ENCODE results near the gene KRT7.

Gene KRT7

DNA sequence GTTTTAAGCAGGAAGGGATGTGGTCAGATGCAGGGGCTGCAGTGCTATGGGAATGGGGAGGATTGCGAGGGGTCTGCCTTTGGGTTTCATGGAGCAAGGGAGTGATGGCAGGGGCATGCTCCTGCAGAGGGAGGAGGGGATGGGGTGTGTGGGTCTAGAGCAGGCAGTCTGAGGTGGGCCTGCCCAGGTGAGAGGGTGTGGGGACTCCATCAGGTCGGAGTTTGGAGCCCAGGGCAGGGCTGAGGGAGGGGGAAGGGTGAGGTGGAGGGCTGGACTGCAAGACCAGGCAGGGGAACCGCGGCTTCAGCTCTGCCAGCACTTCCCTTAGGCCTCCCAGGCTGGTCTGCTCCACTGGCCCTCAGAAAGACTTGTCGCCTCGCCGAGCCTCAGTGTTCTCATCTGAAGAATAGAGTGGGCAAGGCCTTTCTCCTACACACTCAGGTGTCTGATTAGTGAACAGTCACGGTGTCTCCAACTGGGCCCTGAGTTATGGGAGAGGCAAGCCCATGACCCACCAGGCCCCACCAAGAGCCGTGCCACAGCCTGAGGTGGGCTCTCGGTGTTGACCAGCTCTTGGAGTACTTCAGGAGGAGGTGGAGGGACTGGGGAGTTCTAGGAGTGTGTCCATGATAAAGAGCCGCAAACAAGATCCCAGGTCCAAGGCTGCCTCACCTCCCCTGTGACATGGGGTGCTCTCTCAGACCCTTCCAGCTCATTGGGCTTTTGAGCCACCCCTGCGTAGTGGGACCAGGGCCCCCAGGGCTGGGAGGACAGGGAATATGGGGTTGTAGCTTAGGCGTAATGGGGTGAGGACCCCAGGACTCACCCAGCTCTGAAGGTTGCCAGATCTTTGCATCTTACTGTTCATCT lies 21.1 kb upstream of the KRT7 start:
- no peak for DNase-seq (ENCODE audit: low read depth in 4 of 4, low spot score in 1 of 4)

DNA sequence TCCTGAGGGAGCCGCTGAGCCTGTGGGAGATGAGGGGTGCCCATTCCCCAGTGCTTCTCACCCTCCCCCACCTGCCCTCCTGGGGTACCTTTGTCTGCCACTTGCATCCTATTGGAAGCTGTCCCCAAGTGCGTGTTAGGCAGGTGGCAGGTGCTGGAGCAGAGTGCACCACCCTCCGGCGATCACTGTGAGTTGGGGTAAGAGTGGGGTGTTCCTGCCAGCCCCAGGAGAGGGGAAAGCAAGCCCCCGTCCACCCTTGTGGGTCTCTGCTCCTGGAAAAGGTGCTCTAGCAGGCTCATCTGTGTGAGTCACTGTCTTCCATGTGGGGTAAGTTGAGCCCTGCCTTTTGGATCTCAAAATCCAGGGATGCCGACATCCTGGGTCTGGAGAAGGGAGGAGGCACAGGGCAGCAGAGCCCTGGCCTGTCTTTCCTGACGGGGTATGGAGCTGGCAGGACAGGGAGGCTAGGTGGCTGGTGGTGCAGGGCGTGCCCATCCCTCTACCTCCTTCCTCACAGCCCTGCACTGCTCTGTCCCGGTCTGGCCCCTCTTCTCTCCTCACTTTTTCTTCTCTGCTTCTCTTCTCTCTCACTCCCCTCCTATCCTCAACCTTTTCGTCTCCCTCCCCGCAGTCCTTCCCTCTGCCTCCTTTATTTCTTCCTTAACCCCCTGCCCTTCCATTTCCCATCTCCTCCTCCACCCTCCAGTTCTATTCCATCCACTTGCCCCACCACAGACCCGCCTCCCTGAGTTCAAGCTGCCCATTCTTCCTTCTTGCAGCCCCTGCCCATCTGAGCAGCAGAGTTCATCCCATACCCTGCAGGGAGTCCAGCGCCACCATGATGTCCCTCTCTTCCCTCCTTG lies 20.1 kb upstream of the KRT7 start:
- DNase-seq (ENCODE audit: low read depth in 4 of 4, low spot score in 1 of 4), result no peak

DNA sequence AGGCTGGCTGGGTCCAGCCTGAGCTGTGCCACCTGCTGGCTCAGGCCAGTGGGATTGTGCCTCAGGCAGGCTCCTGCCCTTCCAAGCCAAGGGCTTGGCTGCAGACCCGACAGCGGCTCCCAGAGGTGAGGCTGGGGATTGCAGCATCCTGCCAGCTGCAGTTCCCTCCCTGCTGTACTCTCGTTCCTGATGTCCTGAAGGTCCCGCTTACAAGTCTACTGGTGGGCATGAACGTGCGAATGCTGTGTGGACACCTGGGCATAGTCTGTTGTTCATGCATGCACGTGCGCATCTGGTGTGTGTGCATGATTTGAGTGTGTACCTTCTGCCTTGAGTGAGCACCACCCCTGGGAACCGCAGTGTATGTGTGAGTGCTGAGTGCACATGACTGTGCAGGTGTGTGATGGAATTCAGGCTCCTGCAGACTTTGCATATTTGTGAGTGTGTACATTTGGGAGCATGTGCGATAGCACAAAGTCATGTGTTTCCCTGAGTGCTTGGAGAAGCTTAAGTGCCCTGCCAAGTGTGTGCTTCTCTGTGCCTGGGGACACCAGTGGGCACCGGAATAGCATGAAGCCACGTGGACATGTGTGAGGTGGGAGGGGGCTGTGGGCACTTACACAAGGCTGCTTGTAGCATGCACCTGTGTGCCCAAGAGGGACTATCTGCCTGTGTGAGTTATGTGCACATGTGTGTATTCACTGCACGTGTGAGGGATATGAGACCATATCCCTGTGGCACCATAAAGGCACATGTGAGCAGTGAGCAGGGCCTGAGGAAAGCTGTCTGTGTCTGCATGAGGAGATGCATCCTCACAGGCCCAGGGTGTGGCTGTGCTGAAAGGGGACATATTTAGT lies 19.3 kb upstream of the KRT7 start:
- DNase-seq (ENCODE audit: low read depth in 4 of 4, low spot score in 1 of 4), result peak in 3 of 4 experiments; percentile 18 to 32 (median 31)

DNA sequence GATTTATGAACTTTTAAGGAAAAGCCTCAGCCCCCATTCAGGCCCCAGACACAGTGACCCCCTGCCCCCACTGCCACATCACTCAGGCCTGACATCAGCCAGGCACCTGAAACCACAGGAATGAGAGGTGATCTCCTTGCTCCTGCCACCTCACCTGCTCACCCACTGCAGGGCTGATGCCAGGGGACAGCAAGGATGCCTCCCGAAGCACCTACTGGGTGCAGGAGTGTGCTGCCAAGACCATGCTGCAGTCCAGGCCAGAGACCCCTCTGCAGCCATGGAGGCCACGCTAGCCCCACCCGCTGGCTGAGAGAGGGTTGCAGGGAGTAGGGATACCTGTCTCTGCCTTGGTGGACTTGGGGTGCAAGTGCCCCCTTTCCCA lies 18.6 kb upstream of the KRT7 start:
- DNase-seq (ENCODE audit: low read depth in 4 of 4, low spot score in 1 of 4), result no peak

DNA sequence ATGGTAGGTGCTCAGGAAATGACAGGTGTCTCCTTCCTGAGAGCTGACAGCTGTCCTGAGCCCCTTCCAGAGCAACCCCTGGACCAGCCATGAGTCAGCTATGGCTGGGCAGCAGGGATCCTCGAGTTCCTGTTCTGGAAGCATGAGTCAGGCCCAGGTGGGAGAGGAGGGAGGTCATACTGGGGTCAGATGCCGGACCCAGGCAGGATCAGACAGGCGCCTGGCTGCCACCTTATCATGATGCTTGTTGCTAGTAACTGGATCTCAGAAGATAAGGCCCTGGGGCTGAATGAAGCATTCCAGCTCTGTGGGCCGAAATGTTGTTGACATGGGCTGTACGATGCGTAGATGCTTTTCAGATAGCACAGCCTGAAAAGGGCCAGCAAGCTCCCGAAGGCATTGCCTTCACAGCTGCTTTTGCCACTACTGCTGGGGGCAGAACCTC lies 17.4 kb upstream of the KRT7 start:
- no peak for DNase-seq (ENCODE audit: low read depth in 4 of 4, low spot score in 1 of 4)

DNA sequence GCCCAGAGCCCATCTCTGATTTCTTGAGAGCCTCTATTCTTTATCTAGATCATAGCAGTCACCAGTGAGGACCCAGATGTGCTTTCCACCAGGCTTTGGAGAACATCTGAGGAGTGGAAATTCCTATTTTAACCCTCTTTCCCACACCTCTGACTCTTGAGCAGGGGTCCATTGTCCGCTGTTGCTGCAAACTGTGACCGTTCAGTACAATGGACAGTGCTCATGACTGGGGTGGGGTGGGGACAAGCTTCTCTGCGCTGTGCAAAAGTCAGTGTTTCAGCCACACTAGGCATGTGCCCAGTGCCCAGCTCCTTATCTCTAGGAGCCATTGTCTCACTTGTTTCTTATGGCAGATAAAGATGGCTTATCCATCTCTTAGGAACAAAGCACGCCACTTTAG lies 16.9 kb upstream of the KRT7 start:
- DNase-seq (ENCODE audit: low read depth in 4 of 4, low spot score in 1 of 4), result no peak

DNA sequence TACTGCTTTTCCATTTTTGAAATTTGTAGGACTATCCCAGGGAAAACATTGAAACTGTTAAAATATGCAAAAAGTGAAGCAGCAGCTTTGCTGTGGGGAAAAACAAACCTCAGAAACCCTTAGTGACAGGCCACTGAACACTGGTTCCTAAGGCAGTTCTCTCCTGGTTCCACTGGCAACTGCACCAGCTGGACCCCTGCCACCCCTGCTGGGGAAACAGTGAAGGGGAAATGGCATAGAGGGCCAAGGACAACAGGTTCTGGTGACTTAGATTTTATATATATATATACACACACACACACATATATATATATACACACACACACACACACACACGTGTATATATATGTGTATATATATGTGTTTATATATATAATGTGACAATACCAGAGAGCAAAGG lies 16.2 kb upstream of the KRT7 start:
- no peak for DNase-seq (ENCODE audit: low read depth in 4 of 4, low spot score in 1 of 4)

DNA sequence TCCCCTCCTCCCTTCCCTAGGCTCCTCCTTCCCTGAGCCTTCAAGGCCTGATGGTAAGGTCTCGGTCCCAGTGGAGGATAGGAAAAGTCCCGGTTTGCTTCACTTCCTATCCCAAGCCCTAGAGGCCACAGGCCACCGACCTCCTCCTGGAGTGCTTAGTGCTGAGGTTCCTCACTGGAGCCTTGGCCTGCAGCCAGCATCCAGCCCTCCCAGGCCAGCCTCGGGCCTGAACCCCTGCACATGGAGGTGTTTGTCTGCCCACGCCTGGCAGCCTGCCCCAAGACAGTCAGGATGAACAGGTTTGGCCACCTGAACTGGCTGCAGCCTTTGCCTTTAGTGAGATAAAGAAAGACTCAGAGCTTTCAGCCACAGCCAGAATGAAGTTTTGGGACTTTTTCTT lies 15.8 kb upstream of the KRT7 start:
- no peak for DNase-seq (ENCODE audit: low read depth in 4 of 4, low spot score in 1 of 4)

DNA sequence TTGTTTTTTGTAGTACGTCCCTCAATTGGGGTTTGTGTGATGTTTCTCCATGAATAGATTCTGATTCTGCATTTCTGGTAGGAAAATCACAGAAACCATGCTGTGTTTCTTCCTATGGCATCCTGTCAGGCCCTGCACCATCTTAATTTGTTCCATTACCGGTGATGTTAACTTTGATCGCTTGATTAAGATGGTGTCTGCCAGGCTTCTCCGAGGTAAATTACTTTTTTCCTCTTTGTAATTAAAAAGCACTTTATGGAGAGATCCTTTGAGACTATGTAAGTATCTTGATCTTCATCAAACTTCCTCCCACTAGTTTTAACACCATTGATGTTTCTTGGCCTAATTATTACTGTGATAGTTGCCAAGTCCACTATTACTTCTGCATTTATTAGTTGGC lies 15.0 kb upstream of the KRT7 start:
- no peak for DNase-seq (ENCODE audit: low read depth in 4 of 4, low spot score in 1 of 4)

DNA sequence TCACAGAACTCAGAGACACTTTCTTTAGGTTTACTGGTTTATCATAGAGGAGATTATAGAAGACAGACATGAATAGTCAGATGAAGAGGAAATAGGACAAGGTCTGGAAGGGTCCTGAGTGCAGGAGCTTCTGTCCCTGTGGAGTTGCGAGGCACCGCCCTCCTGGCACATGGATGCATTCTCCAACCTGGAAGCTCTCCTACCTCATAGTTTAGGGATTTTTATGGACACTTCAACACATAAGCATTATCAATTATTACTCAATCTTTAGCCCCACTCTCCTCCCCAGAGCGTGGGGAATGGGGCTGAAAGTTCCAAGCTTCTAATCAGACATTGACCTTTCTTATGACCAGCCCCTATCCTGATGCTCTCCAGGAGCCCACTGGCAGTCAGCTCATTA lies 12.6 kb upstream of the KRT7 start:
- DNase-seq (ENCODE audit: low read depth in 4 of 4, low spot score in 1 of 4), result no peak

DNA sequence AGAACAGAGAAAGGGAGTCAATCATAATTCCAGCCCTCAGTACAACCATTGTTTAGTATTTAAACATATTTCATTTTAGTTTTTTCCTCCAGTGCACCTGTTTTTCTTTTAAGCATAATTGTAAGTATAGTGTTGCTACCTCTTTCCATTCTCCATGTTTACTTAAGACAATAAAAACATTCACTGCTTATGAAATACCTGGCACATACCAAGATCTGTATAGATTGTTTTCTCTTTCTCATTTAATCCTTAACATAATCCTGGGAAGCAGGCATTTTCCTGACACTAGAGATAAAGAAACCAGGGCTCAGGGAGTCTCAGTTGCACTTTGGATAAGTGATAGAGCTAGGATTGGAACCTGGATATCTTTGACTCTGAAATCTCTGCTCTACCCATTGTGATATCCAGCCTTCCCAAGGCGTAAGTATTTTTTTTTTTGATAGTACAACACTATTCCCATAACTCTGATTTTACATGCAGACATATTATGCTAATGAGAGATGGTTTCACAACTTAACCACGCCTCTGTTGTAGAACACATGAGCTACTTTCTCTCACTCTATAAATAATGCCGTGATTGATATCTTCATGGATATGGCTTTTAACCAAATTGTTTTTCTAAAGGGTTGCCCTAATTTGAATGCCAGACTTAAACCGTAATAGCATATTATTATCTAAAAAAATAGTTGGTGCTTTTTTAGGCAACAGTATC lies 11.8 kb upstream of the KRT7 start:
- DNase-seq (ENCODE audit: low read depth in 4 of 4, low spot score in 1 of 4), result no peak

DNA sequence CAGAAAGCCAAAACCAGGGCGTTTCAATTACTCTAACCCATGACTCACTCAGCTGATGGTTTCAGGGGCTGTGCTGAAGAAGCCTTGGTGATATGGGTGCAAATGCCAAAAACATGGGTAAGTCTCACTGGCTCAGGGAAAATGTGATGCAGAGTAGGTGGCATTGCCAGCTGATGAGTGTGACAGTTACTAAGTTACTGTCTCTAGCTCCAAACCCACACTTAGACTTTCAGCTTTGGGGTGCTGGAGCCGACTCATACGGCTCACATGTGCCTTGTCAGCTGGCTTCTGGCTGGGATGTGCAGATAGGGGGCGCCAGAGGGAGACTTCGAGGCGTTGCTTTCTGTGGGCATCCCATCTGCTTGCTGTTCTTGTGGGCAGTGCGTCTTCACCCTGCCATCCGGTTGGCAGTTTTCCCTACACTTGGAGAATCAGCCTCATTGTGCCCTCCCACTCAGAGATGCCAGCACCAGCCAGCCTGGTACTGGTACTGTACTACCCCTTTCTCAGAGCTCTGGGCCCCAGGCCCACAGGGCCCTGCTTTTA lies 11.1 kb upstream of the KRT7 start:
- peak; percentile 38 to 76 (median 59) for DNase-seq (ENCODE audit: low read depth in 4 of 4, low spot score in 1 of 4)

DNA sequence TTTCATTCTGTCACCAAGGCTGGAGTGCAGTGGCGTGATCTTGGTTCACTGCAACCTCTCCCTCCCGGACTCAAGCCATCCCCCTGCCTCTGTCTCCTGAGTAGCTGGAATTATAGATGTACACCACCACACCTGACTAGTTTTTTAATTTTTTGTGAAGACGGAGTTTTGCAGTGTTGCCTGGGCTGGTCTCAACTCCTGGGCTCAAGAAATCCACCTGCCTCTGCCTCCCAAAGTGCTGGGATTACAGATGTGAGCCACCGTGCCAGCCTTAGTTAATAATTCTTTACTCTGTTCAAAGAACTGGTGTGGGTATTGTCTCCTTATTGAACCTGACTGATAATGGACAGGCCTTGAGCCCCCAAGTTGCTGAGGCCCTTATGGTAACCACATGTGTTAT lies 10.4 kb upstream of the KRT7 start:
- no peak for DNase-seq (ENCODE audit: low read depth in 4 of 4, low spot score in 1 of 4)

DNA sequence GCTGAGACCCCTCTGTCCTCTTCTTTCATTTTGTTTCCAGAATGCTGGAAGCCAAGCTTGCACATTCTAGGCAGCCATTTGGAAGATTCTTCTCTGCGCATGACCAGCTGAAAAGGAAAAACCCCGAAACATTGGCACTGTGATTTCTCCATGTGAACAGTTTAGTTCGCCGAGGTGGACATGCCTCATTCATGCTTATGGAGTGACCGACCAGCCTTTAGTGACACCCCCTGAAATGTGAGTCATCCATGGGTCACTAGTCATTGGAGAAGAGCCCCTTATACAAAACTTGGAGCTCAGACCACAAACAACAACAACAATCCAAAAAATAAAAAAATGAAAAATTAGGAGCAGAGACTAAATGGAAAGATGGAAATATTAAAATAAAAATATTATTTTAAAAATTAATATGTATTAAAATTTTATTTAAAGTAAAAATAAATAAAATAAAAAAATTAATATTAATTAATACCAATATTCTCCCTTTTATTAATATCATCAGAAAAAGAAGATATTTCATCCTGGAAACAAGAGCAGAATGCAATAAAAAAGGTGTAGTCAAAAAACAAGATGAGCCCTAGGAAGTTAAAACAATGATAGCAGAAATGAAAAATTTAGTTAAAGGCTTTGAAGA lies 9.5 kb upstream of the KRT7 start:
- no peak for DNase-seq (ENCODE audit: low read depth in 4 of 4, low spot score in 1 of 4)

DNA sequence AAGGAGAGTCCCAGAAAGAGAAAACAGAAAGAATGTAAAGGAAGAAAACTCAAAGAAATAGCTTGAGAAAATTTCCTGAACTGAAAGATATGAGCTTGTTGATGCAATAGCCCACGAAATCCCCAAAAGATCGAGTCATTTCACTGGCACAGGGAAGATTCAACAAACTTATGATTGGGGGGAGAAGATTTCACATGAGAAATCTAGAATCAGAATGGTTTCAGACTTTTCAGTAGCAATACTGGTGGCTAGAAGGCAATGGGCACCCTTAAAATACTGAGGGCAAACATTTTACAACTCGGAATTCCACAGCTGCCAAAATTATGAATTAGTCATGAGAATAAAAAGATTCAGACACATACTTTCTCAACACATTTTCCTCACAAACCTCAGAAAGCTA lies 8.9 kb upstream of the KRT7 start:
- no peak for DNase-seq (ENCODE audit: low read depth in 4 of 4, low spot score in 1 of 4)

DNA sequence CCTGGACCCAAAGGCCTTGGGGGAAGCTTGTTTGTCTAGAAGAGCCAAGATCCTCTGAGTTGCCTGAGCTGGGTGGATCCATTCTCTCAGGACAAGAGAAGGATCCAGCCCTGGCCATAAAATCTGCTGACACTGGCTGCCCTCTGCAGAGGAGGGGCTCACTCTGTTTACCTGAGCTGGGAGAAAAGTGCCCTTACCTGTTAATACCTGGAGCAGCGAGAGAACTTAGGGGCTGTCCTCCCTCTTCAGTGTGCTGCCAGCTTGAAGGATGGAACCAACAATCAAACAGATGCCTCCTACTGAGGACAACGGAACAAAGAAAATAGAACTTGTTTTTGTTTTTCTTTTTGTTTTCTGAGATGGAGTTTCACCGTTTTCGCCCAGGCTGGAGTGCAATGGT lies 7.3 kb upstream of the KRT7 start:
- no peak for DNase-seq (ENCODE audit: low read depth in 4 of 4, low spot score in 1 of 4)

DNA sequence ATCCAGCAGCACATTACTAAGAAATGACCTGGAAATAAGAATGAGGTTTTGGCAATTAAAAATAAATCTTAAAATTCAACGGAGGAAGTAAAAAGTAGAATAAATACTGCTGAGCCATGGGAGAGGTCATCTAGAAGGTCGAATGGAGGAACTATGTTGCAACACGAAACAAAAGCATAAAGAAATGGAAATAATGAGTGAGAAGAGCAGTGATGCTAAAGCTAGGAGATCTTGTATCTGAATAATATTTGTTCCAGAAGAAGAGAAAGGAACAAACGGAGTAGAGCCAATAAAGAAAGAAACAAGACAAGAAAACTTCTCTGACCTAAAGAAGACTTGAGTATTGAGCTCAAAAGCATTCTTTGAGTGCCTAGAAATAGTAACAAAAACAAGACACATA lies 6.6 kb upstream of the KRT7 start:
- DNase-seq (ENCODE audit: low read depth in 4 of 4, low spot score in 1 of 4), result no peak

DNA sequence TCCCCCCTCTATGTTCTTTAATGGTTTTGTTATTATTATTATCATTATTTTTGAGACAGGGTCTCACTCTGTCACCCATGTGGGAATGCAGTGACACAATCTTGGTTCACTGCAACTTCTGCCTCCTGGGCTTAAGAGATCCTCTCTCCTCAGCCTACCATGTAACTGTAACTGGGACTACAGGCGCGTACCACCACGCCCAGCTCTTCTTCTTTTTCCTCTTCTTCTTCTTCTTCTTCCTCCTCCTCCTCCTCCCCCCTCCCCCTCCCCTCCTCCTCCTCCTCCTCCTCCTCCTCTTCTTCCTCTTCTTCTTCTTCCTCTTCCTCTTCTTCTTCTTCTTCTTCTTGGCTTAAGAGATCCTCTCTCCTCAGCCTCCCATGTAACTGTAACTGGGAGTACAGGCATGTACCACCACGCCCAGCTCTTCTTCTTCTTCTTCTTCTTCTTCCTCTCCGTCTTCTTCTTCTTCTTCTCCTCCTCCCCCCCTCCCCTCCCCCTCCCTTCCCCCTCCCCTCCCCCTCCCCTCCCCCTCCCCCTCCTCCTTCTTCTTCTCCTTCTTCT lies 5.4 kb upstream of the KRT7 start:
- no peak for DNase-seq (ENCODE audit: low read depth in 4 of 4, low spot score in 1 of 4)

DNA sequence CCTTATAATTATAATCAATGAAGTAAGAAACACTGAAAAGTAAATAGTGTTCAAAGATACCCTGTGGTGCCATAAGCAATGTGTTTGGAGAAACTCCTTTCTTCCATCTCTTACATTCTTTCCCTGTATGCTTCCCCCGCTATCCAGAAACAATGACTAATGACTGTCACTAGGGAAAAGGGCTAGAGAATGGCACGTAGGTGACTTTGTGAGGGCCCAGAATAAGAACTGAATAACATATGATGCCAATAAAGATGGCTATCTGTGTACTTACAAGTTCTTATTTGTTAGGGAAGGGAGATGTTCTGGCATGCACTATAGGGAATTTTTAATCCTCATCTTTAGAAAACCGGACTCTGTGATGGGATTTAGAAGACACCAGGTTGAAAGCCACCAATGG lies 4.7 kb upstream of the KRT7 start:
- DNase-seq (ENCODE audit: low read depth in 4 of 4, low spot score in 1 of 4), result no peak

DNA sequence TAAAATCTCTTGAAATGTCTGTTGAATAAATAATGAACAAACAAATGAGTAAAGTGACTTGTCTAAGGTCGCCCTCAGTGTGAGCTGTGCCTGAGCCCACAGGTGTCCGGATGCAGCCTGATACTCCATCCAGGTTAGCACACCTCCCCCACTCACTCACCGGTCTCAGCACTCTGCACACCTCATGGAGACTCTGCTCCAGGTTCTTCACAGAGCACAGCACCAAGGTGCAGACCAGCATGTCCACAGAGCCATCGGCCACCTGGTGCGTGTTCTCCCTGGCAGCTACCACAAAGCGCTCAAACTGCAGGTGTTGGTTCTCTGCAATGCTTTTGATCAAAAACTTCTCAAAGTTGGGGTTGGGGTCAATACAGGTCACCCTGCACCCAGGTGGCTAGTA lies 4.1 kb upstream of the KRT7 start:
- DNase-seq (ENCODE audit: low read depth in 4 of 4, low spot score in 1 of 4), result no peak

All from stimulated activated CD4-positive, alpha-beta T cell treated with anti-CD3 and anti-CD28 coated beads, Interleukin-1b, Interleukin-23, amount 100 ng/mL, for 24 hours (primary cell).